Measurements from ENCODE around the gene EMILIN1.

The EMILIN1 gene

DNA sequence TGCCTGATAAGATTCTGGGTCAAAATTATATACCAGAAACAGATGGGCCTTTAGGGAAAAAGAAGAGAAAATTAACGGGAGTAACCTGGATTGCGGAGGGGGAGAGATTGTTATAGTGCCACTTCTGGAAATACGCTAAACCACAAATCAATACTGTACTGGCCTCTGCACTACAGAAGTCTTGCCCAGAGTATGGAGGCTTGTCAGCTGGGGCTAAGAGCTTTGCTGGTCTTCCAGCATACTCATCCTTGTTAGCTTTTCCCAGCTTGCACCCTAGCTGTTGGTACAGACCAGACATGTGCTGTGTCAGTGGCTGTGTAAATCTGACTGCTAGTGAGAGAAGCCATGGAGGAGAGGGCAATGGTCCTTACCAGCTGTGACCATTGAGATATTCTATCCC is 18.1 kb upstream of the EMILIN1 start:
- Histone ChIP-seq H3K4me3 (no peak overlapping the region), H3K36me3 (ENCODE audit: insufficient read depth, low read length) (peaks cover 36% of the 10 kb centered on the region), H3K9me3 (ENCODE audit: low read depth, low read length) (no peaks in the 10 kb centered on the region), H3K9ac (ENCODE audit: insufficient read length) (no peak overlapping the region), H3K27ac (0 out of 2 replicates have a peak overlapping the region, but pooled peaks have one; percentile 7)
- DNase-seq (ENCODE audit: low read depth, low spot score) = no peak
- TF ChIP-seq FOXP2 (optimal IDR thresholded peaks at IDR 0.05; ENCODE audit: control extremely low read depth, extremely low read length, insufficient read depth) = no peak
- no peak for TF ChIP-seq POLR2AphosphoS5 (IDR thresholded peaks at IDR 0.05; ENCODE audit: borderline replicate concordance, low read depth, low read length)
- no peak for TF ChIP-seq EZH2 (IDR thresholded peaks at IDR 0.05)

DNA sequence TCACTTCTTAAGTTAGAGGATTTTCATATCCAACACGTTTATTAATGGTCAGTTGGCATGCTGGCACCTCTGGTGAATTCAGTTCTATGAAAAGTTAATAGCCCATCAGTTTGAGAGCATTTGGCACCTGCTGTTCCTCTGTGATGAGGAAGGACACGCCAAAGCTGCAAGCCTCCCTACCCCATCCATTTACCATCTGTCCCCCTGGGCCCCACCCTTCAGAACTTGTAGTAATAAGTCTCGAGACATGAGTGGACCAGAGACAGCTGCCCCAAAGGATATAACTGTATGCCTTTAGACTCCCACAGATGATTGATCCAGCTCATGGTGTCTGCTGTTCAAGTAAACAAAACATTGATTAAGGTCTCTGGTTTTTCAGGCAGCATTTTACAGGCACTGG is 13.3 kb upstream of the EMILIN1 start:
- H3K36me3 ChIP-seq (ENCODE audit: insufficient read depth, low read length) = peaks cover 27% of the 10 kb centered on the region
- no peaks in the 10 kb centered on the region for H3K9me3 ChIP-seq (ENCODE audit: low read depth, low read length)
- no peak for DNase-seq (ENCODE audit: low read depth, low spot score)
- H3K9ac ChIP-seq (ENCODE audit: insufficient read length) = no peak overlapping the region
- H3K27ac ChIP-seq = no peak overlapping the region
- no peak for TF ChIP-seq FOXP2 (optimal IDR thresholded peaks at IDR 0.05; ENCODE audit: control extremely low read depth, extremely low read length, insufficient read depth)
- TF ChIP-seq POLR2AphosphoS5 (IDR thresholded peaks at IDR 0.05; ENCODE audit: borderline replicate concordance, low read depth, low read length) = no peak
- TF ChIP-seq EZH2 (IDR thresholded peaks at IDR 0.05) = no peak
- no peak overlapping the region for H3K4me3 ChIP-seq

DNA sequence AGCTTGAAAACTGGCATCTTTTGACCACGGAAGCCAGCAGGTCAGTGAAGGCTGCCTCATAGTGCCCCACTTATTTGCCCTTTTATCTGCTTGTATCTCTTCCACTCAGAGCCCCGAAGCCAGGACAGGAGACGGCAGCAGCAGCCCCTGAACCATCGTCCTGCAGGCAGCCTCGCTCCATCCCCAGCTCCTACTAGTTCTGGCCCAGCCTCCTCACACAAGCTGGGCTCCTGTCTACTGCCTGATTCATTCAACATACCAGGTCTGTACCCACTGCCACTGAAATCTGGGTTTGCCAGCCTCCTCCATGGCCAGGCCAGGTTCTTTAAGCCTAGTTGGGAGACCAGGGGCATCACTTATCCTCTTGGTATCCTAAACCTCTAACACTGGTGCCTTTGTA is 11.0 kb upstream of the EMILIN1 start:
- Histone ChIP-seq H3K27ac (no peak overlapping the region), H3K36me3 (ENCODE audit: insufficient read depth, low read length) (peaks cover 28% of the 10 kb centered on the region), H3K9ac (ENCODE audit: insufficient read length) (no peak overlapping the region), H3K9me3 (ENCODE audit: low read depth, low read length) (no peaks in the 10 kb centered on the region), H3K4me3 (no peak overlapping the region)
- no peak for DNase-seq (ENCODE audit: low read depth, low spot score)
- TF ChIP-seq EZH2 (IDR thresholded peaks at IDR 0.05) (no peak), FOXP2 (optimal IDR thresholded peaks at IDR 0.05; ENCODE audit: control extremely low read depth, extremely low read length, insufficient read depth) (no peak), POLR2AphosphoS5 (IDR thresholded peaks at IDR 0.05; ENCODE audit: borderline replicate concordance, low read depth, low read length) (no peak)

DNA sequence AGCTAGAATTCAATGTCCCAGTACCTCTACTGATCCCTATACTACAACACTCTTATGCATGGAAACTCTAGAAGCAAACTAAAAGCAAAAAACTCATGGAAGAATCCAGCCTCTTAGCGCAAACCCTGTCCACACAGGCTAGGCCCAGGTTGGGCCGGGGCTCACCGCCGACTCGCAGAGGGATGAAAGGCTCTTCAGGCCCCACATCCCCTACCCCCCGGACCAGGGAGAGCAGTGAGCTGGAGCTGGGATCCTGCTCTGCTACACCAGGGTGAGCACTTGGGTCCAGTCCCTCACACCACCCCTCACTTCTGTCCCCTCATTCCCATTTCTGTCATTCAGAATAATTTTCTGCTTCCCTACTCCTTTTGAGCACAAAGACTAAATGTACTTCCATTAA is 9.0 kb upstream of the EMILIN1 start:
- DNase-seq (ENCODE audit: low read depth, low spot score) = no peak
- Histone ChIP-seq H3K36me3 (ENCODE audit: insufficient read depth, low read length) (peaks cover 28% of the 10 kb centered on the region), H3K4me3 (no peak overlapping the region), H3K9me3 (ENCODE audit: low read depth, low read length) (no peaks in the 10 kb centered on the region; the same call in 1 of the 2 replicates), H3K9ac (ENCODE audit: insufficient read length) (no peak overlapping the region), H3K27ac (no peak overlapping the region)
- TF ChIP-seq POLR2AphosphoS5 (IDR thresholded peaks at IDR 0.05; ENCODE audit: borderline replicate concordance, low read depth, low read length) (no peak), EZH2 (IDR thresholded peaks at IDR 0.05) (no peak), FOXP2 (optimal IDR thresholded peaks at IDR 0.05; ENCODE audit: control extremely low read depth, extremely low read length, insufficient read depth) (no peak)

DNA sequence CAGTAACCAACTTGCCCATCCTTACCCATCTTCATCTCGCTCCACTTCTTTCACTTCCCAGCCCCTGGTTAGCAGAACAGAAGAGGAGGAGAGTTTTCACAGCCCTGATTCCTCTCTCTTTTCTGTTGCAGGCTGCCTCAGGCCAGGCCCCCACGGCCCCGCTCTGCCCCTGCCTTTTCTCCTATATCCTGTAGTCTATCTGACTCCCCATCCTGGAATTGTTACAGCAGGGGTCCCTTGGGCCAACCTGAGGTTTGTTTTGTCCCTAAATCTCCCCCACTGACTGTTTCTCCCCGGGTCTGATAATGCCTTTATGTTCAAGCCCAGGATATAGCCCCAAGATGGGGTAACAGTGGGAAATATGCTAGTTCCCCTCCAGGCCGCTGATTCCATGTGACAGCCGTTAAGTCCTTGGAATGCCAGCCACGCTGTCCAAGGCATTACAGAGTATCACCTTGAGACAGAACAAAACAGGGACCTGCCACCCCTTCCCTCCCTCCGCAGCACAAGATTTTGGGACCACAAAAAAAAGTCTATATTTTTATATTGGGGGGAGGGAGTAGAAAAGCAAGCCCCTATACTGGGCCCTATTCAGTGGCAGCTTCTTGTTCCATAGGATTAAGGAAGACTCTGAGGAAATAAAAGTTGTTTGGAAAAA is 8.3 kb upstream of the EMILIN1 start:
- H3K9me3 ChIP-seq (ENCODE audit: low read depth, low read length) = no peaks in the 10 kb centered on the region; the same call in 1 of the 2 replicates
- H3K27ac ChIP-seq = no peak overlapping the region
- peaks cover 28% of the 10 kb centered on the region for H3K36me3 ChIP-seq (ENCODE audit: insufficient read depth, low read length)
- no peak for DNase-seq (ENCODE audit: low read depth, low spot score)
- peak overlapping the region; percentile 96 for H3K9ac ChIP-seq (ENCODE audit: insufficient read length)
- H3K4me3 ChIP-seq = peak overlapping the region; percentile 99
- TF ChIP-seq FOXP2 (optimal IDR thresholded peaks at IDR 0.05; ENCODE audit: control extremely low read depth, extremely low read length, insufficient read depth) (no peak), EZH2 (IDR thresholded peaks at IDR 0.05) (no peak)

DNA sequence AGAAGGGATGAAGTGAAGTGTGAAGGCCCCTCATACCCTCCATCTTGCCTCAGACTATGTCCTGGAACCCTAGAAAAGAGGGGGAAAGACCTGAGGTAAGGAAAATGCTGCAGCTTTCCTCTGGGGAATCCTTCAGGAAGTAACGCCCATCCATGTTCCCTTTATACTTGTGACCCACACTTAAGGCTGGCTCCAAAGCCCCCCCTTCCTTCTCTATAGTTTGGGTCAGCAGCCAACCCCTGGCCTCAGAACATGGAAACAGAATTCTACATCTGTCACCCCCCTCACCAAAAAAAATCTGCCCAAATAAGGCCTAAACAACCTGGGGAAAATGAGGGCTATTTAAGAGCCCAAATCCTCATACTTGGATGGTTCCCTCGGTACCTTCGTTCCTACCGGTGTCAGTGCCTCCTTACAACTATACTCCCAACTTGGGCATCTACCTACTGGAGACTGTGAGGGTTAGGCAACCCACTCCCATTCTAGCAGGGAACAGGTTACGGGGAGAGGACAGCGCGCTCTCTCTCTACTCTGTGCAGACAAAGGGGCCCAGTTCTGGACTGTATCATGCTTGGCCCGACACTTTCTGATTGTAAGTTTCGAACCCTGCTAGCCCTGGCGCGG is 7.7 kb upstream of the EMILIN1 start:
- H3K4me3 ChIP-seq = peak overlapping the region; percentile 99
- H3K9ac ChIP-seq (ENCODE audit: insufficient read length) = peak overlapping the region; percentile 96
- no peaks in the 10 kb centered on the region; the same call in 1 of the 2 replicates for H3K9me3 ChIP-seq (ENCODE audit: low read depth, low read length)
- no peak for DNase-seq (ENCODE audit: low read depth, low spot score)
- peak overlapping the region; percentile 50; the same call in 1 of the 2 replicates for H3K27ac ChIP-seq
- peaks cover 28% of the 10 kb centered on the region for H3K36me3 ChIP-seq (ENCODE audit: insufficient read depth, low read length)
- TF ChIP-seq POLR2AphosphoS5 (IDR thresholded peaks at IDR 0.05; ENCODE audit: borderline replicate concordance, low read depth, low read length) (no peak), FOXP2 (optimal IDR thresholded peaks at IDR 0.05; ENCODE audit: control extremely low read depth, extremely low read length, insufficient read depth) (no peak), EZH2 (IDR thresholded peaks at IDR 0.05) (no peak)

DNA sequence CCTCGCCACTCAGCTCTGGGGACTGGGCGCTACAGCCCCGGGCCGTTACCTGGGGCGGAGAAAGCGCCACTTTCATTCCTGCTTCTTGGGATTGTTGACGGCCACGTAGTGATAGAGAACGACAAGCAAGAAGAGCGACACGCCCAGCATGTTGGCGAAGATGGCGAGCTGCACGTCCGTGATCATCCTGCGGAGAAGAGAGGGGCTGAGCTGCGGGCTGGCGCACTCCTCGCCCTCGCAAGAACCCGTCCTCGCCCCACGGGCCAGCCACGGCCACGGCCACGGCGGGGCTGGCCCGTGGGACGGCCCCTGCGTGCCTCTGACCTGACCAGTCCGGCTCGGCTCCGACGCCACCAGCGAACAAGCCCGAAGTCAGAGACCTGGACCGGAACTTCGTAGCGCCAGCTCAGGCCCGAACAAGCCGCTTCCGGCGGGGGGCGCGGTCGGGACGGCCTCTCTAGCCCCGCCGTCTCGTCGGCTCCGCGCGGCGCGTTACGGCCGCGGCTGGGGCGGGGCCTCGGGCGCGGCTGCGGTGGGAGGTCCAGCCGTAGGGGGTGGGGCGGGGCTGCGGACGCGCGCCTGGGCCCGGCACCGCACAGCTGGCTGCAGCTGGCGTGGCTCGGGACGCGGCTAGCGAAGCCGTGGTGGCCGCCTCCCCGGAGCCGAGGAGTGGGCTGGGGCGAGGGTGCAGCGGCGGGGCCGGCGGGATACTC is 7.0 kb upstream of the EMILIN1 start, which contains the start of gene OST4:
OST4 (minus strand) TSS at position 378 of the 713 bp plus-strand sequence.
- Histone ChIP-seq H3K4me3 (peak within 1 kb of the TSS; percentile 99), H3K27ac (peak within 1 kb of the TSS; percentile 94), H3K9ac (ENCODE audit: insufficient read length) (peak within 1 kb of the TSS; percentile 96), H3K36me3 (ENCODE audit: insufficient read depth, low read length) (peaks cover 28% of the 10 kb centered on the region), H3K9me3 (ENCODE audit: low read depth, low read length) (no peaks in the 10 kb centered on the region; the same call in 1 of the 2 replicates)
- no peak for DNase-seq (ENCODE audit: low read depth, low spot score)
- no peak for TF ChIP-seq EZH2 (IDR thresholded peaks at IDR 0.05)
- TF ChIP-seq POLR2AphosphoS5 (IDR thresholded peaks at IDR 0.05; ENCODE audit: borderline replicate concordance, low read depth, low read length) = peak; percentile 88
- TF ChIP-seq FOXP2 (optimal IDR thresholded peaks at IDR 0.05; ENCODE audit: control extremely low read depth, extremely low read length, insufficient read depth) = no peak
